Parathyroid adenoma (tissue), 2 donors: Measurements from ENCODE around the gene PRR30.

Experiments used
- H2AFZ ChIP-seq: fragments of 300-600 bp; sonication (generic); one replicate; pipeline ENCODE4 v1.7.0; 2017; ENCODE audit warnings: antibody characterized with exemption, mild to moderate bottlenecking
- H3K27ac ChIP-seq: fragments of 300-600 bp; sonication (generic); one replicate; pipeline ENCODE4 v1.7.0; 2017
- H3K27me3 ChIP-seq: fragments of 300-600 bp; sonication (generic); one replicate; pipeline ENCODE4 v1.7.0; 2017; ENCODE audit warnings: low read length; ENCODE audit not compliant: control insufficient read depth, insufficient read depth
- H3K36me3 ChIP-seq: fragments of 300-600 bp; sonication (generic); one replicate; pipeline ENCODE4 v1.7.0; 2017; ENCODE audit warnings: low read length; ENCODE audit not compliant: control insufficient read depth, insufficient read depth
- H3K4me1 ChIP-seq: fragments of 300-600 bp; sonication (generic); one replicate; pipeline ENCODE4 v1.7.0; 2017; ENCODE audit warnings: control low read depth
- H3K4me2 ChIP-seq: fragments of 300-600 bp; sonication (generic); one replicate; pipeline ENCODE4 v1.7.0; 2017; ENCODE audit warnings: low read length
- H3K4me3 ChIP-seq: fragments of 300-600 bp; sonication (generic); one replicate; pipeline ENCODE4 v1.7.0; 2017; ENCODE audit warnings: low read depth, low read length
- H3K79me2 ChIP-seq: fragments of 300-600 bp; sonication (generic); one replicate; pipeline ENCODE4 v1.7.0; 2017; ENCODE audit warnings: control low read depth
- H3K9ac ChIP-seq: fragments of 300-600 bp; sonication (generic); one replicate; pipeline ENCODE4 v1.7.0; 2017; ENCODE audit warnings: mild to moderate bottlenecking
- H3K9me3 ChIP-seq: fragments of 300-600 bp; sonication (generic); one replicate; pipeline ENCODE4 v1.7.0; 2017; ENCODE audit warnings: low read length; ENCODE audit not compliant: control insufficient read depth
- TF ChIP-seq, protein P1 (sequence below): fragments of 300-600 bp; sonication (generic); IDR thresholded peaks from one replicate; pipeline ENCODE4 v1.7.0; 2017; ENCODE audit warnings: antibody characterized with exemption, mild to moderate bottlenecking
- donor health status: primary hyperparathyroidism.

PRR30 gene

DNA sequence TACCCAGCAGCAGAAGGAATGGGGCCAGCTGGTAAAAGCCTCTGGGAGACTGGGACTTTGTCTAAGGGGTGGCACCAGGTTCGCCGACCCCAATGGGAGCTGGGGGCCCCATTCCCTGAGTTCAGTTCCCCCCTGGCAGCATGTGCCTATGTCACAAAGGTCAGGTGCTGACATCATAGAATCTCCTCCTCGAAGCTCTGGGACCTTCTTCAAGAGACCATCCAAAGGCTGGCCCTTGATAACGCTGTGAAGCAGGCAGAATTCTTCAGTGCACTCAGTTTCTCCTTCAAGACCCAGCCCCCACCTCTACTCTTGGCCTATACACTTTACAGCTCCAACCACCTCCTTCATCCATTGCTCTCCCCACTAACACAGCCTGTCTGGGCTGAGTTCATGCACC, at the start of gene PRR30:
Gene PRR30, minus strand, starts transcription at position 101 of the 400 bp plus-strand sequence. CDS start 1,081 bp downstream, outside the sequence.
- H3K4me1 ChIP-seq, result no peaks in the 10 kb centered on the region
- no peak within 1 kb of the TSS for H3K9ac ChIP-seq
- no peak within 1 kb of the TSS for H2AFZ ChIP-seq
- no peak within 1 kb of the TSS for H3K27ac ChIP-seq
- H3K9me3 ChIP-seq, result no peaks in the 10 kb centered on the region
- TF ChIP-seq, protein P1, sequence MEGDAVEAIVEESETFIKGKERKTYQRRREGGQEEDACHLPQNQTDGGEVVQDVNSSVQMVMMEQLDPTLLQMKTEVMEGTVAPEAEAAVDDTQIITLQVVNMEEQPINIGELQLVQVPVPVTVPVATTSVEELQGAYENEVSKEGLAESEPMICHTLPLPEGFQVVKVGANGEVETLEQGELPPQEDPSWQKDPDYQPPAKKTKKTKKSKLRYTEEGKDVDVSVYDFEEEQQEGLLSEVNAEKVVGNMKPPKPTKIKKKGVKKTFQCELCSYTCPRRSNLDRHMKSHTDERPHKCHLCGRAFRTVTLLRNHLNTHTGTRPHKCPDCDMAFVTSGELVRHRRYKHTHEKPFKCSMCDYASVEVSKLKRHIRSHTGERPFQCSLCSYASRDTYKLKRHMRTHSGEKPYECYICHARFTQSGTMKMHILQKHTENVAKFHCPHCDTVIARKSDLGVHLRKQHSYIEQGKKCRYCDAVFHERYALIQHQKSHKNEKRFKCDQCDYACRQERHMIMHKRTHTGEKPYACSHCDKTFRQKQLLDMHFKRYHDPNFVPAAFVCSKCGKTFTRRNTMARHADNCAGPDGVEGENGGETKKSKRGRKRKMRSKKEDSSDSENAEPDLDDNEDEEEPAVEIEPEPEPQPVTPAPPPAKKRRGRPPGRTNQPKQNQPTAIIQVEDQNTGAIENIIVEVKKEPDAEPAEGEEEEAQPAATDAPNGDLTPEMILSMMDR, result no peak
- H3K79me2 ChIP-seq, result no peaks in the 10 kb centered on the region
- no peak within 1 kb of the TSS for H3K4me3 ChIP-seq
- H3K27me3 ChIP-seq, result no peaks in the 10 kb centered on the region
- no peaks in the 10 kb centered on the region for H3K36me3 ChIP-seq
- H3K4me2 ChIP-seq, result no peak within 1 kb of the TSS

DNA sequence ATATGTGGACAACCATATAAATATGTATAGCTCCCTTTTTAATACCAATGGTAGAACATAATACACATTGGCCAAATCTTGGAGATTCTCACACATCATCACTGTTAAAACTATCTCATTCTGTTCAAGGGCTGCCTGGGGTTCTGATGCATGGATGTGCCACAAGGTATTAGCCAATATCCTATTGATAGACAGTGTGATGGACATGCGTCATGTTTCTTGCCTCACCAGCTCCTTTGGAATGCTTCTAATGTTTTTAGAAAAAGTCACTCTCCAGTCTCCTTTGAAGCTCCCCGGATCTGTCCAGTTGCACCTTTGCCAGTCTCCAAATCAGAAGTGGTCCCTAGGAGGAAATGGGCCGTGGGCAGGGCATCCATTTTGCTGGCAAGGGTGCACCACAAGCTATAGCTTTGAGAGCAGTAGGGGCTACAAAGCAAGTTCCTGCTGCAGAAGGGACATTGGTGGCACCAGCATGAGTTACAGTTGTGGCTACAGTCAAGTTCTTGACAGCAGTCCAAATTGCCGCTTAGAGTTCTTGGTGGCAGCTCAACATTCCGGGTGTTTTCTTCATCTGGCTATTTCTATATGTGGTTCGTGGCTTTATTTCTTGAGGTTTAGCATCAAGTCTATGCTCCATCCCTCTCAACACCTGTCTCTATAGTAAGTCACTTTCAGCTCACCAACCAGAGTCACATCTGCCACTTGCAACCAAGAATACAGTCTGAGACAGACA, 47.6 kb upstream of the PRR30 start:
- Histone ChIP-seq H3K36me3 (no peaks in the 10 kb centered on the region), H3K27me3 (no peaks in the 10 kb centered on the region), H3K4me2 (no peak overlapping the region), H3K27ac (no peak overlapping the region), H3K4me1 (no peaks in the 10 kb centered on the region), H2AFZ (no peak overlapping the region), H3K4me3 (no peak overlapping the region), H3K79me2 (no peaks in the 10 kb centered on the region), H3K9me3 (no peaks in the 10 kb centered on the region), H3K9ac (no peak overlapping the region)
- TF ChIP-seq, protein P1, result no peak

DNA sequence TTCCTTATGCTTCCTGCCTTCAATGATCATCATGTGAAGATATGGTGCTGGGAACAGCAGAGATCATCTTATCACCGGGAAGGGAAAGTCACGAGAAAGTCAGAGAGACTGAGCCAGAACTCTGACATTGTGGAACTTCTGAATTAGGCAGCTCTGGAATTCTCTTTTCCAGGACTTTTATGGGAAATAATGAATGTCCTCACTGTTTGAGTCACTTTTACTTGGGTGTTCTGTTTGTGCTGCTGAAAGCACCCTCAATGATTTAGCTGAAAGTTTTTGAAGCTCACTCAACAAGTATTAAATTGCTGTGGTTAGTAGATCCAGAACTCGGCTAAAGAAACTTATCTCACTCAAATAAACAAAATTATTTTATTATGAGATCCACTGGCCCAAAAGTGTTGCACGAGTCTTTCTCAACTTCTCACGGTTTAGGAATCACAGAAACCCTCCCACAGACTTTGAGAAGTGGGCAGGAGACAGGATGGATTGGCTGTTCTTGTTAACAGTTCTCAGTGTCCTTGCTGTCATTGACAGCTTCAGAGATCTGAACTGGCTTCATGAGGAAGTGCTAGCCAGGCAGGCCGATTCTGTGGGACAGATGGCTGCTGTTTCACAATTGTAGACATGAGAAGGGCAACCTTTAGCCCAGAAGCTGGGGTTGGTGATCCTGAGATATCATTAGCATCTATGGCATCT, 46.3 kb upstream of the PRR30 start:
- Histone ChIP-seq H3K79me2 (no peaks in the 10 kb centered on the region), H2AFZ (peak overlapping the region; percentile 59), H3K4me3 (no peak overlapping the region), H3K4me1 (no peaks in the 10 kb centered on the region), H3K9ac (no peak overlapping the region), H3K4me2 (no peak overlapping the region), H3K27me3 (no peaks in the 10 kb centered on the region), H3K9me3 (no peaks in the 10 kb centered on the region), H3K27ac (no peak overlapping the region), H3K36me3 (no peaks in the 10 kb centered on the region)
- TF ChIP-seq, protein P1, result no peak

DNA sequence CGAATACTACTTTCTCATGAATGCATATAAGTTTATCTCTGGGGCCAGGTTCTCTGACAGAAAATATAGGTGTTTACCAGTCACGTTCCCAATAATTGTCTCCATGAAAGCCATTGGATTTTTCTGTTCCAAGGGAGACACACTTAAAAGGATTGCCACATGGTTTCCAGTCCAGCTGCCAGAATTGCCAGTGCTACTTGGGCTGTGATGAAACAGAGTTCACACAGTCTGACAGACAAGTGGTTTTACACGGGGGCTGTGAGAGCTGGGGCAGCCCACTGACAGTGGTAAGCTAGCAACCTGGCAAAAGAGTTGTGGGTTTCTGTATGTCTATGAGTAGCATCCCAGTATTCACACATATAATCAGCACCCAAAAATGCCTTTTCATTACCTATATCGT, 44.9 kb upstream of the PRR30 start:
- H3K9ac ChIP-seq, result no peak overlapping the region
- H2AFZ ChIP-seq, result no peak overlapping the region
- no peak overlapping the region for H3K27ac ChIP-seq
- H3K4me2 ChIP-seq, result no peak overlapping the region
- TF ChIP-seq, protein P1, result no peak
- no peaks in the 10 kb centered on the region for H3K27me3 ChIP-seq
- no peak overlapping the region for H3K4me3 ChIP-seq
- H3K4me1 ChIP-seq, result no peaks in the 10 kb centered on the region
- H3K36me3 ChIP-seq, result no peaks in the 10 kb centered on the region
- H3K79me2 ChIP-seq, result no peaks in the 10 kb centered on the region
- no peaks in the 10 kb centered on the region for H3K9me3 ChIP-seq
